ENCODE measurements around the gene PLA1A. TPM values are rescaled to one million over a fixed set of nuclear protein-coding genes. Genes with fewer than 3 reads are reported as not detected.
"Not testable (repeated sequence)": the region's sequence is repeated elsewhere in the genome, so short reads cannot be mapped to it uniquely, and the experiment has no call there.

Gene PLA1A, protein sequence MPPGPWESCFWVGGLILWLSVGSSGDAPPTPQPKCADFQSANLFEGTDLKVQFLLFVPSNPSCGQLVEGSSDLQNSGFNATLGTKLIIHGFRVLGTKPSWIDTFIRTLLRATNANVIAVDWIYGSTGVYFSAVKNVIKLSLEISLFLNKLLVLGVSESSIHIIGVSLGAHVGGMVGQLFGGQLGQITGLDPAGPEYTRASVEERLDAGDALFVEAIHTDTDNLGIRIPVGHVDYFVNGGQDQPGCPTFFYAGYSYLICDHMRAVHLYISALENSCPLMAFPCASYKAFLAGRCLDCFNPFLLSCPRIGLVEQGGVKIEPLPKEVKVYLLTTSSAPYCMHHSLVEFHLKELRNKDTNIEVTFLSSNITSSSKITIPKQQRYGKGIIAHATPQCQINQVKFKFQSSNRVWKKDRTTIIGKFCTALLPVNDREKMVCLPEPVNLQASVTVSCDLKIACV
- 1.6 TPM for total RNA-seq

DNA sequence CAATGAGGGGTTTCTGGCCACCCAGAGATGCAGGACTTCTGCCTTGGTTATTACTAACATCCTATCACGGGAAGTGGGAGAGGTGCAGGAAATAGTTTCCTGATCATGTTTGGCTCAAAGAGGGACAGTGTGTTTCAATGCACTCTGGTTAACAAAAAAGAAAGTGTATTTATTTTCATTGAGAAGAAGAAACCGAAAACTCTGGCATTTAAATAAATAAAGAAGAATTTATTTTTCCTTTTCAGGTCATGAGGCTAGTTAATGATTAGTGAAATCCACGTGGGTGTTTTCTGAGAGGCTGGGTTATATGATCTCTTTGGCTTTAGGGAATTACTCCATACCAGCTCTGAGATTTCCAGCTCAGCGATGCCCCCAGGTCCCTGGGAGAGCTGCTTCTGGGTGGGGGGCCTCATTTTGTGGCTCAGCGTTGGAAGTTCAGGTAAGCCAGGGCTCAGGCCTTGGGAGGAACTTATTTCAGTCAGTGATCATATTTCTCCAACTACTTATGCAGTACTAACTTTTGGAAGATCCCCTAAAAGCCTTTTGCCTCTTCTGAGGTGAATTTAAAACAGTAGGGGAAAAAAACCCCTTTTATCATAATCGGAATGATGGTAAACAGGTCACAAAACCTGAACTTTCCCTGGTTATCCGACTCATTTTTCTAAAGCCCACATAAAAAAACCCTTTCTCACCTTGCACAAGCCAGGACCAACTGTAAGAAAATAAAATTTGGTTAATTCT is at the start of gene PLA1A:
PLA1A (plus strand) TSS at position 338 of the 741 bp plus-strand sequence; CDS start at position 367, 29 bp downstream.
- DNase-seq (ENCODE audit: low spot score), result no peak

DNA sequence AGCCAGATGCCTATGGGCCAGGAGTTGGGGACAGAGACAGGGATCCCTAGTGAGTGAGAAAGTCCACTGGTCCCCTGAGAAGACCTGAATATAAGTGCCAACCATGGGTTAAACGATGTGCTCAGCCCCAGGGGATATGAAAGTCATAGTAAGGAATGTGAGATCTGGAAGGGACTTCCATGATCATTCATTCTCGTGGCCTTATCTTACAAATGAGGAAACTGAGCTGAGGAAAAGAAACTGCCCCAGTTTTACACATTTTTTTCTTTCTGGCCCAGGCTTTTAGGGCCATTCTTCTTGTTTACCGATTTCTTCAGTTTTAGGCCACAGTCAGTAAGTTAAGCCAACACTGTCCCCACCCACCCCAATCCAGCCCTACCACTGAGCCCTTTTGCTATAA is 49.3 kb upstream of the PLA1A start:
- no peak for DNase-seq (ENCODE audit: low spot score)

DNA sequence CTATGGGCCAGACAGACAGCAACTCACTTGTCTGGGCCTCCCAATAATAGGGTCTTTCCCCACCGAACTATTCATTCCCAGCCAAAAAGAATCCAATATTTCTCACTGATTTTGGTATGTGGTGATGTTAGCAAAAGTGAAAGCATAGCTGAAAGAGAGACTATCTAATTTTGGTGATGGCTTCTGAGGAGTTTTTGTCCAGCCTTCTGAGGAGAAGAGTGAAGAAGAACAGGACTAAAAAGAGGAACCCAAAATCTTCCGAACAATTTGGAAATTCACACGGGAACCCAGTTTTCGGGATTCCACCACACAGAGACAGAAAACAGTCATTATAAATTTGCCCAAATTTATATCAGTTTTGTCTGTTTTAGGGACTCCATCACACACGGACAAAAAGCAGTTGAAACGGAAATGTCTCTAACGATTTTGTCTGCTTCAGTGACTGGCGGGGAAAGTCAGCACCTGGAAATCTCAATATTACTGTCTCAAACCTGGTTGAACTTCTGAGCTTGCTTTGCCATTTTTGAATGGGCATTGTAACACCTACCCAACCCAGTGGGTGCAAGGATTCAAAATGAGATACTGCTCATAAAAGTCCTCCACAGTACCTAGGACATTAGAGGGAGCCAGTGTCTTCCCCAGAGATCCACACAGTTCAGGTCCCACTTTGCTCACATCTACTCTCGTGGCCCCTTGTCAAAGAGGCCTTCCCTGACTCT is 47.3 kb upstream of the PLA1A start:
- DNase-seq (ENCODE audit: low spot score), result no peak

DNA sequence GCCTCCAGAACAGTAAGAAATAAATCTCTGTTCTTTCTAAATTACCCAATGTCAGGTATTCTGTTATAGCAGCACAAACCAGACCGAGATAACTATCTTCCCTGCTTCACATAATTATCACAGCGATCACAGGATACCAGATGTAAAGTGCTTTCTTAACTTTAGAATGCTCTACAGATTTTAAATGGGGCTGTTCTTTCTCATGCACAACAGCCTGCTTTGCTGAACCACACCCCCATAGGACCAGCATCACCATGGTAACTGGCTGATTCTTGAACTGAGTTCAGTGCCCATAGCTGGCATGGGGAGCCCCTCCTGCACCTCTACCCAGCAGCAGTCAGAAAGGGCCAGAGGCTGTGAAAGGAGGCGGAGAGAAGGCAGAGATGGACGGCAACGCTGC is 46.1 kb upstream of the PLA1A start:
- no peak for DNase-seq (ENCODE audit: low spot score)

DNA sequence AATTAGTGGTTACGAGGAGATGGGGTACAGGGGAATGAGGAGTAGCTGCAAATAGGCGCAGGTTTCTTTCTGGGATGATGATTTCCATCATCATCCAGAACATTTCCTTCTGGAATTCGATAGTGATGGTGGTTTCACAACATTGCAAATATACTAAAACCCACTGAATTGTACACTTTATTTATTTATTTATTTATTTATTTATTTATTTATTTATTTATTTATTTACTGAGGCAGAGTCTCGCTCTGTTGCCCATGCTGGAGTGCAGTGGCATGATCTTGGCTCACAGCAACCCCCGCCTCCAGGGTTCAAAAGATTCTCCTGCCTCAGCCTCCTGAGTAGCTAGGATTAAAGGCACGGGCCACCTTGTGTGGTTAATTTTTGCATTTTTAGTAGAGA is 44.8 kb upstream of the PLA1A start:
- not testable (repeated sequence) for DNase-seq (ENCODE audit: low spot score)

DNA sequence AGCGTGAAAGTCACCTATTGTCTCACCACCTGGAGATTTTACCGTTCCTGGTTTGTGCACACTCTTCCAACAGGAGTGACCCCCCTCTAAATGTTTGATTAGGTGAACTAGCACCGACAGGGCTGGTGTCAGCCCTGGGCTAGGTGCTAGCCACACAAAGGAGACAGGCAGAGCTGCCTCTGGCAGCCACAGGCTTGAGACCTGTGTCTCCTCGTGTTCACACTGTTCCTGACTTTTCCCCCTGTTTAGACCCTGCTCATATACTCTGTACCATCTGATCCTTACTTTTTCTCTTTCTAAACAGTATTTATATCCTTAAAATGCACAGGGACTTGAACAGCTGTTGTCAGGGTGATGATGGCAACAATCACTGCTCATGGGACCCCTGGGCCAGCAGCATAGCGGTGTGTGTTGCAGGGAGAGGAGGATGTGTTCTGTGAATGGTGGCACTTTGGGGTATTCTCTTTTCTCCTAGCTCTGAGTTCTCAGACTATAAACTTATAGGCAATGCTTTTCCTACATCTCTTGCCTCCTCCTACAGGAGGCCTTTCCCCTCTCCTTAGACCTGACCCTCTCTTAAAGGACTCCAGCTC is 43.8 kb upstream of the PLA1A start:
- no peak for DNase-seq (ENCODE audit: low spot score)

DNA sequence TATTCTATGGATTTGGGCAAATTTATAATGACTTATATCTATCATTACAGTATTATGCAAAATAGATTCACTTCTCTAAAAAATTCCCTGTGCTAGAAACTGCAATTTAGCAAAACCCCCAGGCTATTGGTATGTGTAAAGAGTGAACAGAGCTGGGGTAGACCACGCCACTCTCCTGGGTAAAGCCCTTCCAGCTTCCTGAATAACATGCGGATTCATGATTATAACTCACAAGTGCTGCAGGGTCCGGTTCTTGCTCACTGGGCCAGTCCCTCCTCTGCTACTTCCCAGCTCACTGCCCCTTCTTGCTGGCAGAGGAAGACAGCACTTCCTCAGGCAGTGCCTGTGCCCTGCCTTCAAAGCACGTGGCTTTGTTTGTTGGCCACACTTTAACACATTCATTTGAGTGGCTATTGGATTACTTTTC is 42.4 kb upstream of the PLA1A start:
- no peak for DNase-seq (ENCODE audit: low spot score)

DNA sequence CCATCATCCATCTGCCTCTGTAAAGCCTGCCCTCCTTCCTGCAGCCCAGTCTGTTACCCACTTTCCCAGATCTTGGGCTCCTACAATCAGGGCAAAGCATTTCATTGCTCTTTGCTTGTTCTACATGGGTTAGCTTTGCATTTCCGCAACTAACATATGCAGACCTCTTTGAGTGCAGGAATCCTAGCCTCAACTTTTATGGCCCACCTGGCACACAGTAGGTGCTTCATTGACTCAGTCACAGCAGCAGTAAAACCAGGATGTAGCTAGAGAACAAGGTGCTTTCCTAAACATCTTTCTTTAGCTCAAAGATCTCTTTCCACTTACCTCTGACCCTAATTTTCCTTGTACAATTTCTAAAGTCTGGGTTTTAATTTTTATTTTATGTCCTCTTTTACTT is 41.8 kb upstream of the PLA1A start:
- DNase-seq (ENCODE audit: low spot score), result no peak

DNA sequence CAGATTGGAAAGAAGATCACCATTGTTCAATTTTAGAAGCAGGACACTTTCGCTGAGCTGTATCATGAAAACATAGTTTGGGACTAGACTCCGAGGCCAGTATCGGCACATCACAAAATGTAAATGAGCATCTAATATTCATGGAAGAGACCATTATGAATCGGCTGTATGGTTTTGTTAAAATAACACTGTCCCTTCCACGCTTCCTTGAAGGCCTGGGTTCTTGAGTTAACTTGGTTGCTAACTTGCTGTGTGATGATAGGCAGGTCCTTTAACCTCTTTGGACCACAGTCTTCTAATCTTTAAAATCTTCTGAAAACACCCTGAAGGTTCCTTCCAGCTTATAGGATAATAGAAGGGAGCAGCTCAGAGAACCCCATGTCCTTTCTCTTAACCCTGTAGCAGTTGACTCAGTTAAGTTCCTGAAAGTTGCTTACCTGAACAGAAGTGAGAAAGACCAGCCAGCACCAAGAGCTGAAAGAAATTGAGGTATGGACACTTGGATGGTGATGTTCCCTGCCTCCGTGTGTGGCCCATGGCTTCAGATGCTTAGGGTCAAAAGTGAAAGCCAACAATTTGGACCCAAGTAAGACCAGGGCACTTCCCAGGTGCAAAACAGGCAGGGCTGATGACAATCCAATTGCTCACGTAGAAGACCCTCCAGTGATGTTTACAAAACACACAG is 40.4 kb upstream of the PLA1A start:
- DNase-seq (ENCODE audit: low spot score), result no peak

DNA sequence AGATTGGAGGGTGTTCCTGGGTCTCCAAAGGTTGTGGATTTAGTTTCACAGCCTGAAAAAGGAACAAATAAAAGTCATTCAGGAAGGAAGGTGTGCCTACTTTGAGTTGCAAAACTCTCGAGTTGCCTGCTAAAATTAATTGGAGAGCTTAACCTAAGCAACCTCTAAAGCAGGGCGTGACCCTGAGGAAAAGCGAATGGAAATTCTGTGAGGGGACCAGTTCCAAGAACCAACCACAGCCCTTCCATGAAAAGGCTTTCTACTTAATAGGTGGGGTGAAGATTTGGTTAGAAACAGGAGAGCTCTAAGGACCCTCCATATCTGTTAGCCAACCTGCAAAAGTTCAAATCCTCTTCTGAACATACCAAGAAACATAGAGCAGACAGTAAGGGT is 39.8 kb upstream of the PLA1A start:
- no peak for DNase-seq (ENCODE audit: low spot score)

DNA sequence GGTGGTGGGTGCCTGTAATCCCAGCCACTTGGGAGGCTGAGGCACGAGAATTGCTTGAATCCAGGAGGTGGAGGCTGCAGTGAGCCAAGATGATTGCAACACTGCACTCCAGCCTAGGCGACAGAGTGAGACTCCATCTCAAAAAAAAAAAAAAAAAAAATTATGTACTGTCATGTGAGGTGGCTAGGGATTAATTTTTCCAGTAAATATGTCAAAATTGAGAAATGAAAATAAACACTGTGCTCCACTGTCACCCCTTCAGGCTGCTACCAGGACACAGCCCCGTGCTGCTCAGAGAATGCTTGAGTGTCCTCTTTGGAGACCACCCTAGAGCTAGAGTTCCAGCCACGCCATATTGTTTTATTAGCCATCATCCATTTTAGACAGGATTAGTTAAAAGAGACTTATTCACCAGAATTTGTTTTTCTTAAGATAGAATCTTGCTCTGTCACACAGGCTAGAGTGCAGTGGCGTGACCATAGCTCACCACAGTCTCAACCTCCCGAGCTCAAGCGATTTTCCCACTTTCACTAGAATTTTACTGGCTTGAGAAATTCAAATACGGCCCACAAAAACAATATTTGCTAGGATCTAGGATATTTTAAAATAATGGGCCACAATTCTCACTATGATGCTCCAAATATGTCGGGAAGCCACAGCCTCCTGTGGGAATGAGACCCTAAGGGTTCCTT is 38.9 kb upstream of the PLA1A start:
- DNase-seq (ENCODE audit: low spot score), result no peak

DNA sequence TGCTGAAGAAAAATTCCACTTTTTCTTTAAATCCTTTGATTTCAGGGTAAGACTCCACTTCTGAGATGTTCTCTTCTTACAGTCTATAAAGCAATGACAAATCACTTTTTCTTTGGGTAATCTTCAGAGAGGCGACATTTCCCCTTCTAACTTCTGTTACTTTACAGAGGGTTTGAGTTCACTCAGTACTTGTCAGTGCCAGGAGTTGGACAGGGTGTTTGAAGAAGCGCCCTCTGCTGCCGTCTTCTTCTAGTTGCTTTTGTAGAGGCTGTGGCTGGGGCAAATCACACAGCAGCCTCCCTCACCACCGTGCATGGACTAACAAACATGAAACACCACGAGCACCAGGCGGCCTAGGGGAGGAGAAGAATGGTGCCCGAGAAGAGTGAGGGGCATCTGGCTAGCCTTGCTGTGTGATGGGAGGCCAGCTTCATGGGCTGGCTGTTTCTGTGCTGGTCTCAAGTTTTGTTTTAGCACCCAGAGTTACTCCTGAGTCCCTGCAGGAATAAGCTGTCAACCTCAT is 38.2 kb upstream of the PLA1A start, which contains the start of gene CD80:
CD80 (minus strand) TSS at position 174 of the 523 bp plus-strand sequence. CDS start 1,886 bp downstream, outside the sequence.
- peak; percentile 49 for DNase-seq (ENCODE audit: low spot score)

DNA sequence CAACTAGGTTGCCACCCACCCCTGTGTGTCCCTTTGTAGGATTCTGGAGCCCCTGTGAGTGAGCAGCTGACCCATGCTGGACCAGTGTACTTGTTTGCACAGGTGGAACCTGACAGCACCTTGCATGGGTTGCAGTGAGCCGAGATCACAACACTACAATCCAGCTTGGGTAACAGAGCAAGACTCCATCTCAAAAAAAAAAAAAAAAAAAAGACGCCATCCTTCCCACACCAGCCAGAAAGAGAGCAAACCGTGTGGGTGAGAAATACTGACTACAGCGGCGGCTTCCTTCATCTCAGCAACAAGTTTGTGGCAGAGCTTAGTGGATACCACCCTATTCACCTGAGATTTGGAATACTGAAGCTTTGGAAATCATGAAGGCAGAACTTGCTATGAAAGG is 37.5 kb upstream of the PLA1A start:
- no peak for DNase-seq (ENCODE audit: low spot score)

DNA sequence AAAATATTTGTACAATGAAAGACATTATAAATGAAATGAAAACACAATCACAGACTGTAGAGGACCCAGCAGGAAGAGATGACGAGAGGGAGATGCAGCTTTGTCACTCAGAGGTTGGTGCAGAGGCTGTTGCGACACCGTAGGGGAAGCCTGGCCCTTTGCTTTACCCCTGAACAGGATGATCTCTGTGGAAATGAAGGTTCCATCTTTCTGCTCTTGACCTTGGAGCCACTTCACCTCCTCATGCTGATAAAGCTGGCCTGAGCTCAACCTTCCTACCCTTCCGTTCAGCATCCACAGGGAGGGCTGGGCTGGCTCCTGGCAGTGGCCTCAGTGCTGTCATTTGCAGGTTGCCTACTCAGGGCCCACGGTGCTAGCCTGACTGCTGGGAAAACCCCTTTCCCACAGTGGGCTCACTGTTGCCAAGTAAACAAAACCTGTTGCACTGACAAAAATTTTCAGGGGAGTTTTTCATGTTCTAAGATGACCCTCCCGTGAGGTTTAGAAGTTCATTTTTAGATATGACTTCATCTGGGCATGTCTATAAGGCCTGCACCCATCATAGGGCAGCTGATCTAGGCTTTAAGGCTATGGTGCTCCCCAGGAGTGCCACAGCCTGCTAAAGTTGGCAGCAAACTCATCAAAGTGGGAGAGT is 35.3 kb upstream of the PLA1A start:
- DNase-seq (ENCODE audit: low spot score), result no peak

DNA sequence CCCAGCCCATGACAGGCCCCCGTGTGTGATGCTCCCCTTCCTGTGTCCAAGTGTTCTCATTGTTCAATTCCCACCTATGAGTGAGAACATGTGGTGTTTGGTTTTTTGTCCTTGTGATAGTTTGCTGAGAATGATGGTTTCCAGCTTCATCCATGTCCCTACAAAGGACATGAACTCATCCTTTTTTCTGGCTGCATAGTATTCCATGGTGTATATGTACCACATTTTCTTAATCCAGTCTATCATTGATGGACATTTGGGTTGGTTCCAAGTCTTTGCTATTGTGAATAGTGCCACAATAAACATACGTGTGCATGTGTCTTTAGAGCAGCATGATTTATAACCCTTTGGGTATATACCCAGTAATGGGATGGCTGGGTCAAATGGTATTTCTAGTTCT is 34.4 kb upstream of the PLA1A start:
- not testable (repeated sequence) for DNase-seq (ENCODE audit: low spot score)

DNA sequence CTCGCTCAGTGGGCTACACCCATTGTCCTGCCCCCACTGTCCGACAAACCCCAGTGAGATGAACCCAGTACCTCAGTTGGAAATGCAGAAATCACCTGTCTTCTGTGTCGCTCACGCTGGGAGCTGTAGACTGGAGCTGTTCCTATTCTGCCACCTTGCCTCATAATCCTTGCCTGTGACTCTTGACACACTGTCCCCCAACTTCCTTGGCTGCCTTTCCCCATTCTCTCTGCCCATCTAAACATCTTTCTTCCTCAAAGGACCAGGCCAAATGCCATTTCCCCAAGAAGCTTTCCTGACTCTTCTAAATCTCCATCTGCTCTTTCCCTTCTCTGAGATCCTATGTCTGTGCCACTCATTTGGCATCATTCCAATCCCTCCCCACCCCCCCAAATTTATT is 28.5 kb upstream of the PLA1A start:
- no peak for DNase-seq (ENCODE audit: low spot score)

DNA sequence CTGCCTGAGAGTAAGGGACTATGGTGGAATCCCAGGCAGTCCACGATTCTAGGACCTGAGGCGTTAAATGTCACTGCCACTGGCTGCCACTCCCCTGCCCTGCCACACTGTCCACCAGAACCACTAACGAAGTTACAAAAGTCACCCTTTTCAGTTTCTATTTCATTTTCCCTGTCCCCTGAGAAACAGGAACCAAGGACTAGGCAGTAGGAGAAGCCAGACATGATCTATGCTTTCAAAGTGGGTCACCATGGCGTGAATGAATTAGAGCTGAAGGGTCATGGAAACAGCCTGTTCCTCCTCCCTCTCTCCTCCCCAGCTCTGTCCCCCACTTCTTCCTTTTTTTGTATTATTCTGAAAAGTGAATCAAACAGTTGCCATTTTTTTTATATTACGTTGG is 27.5 kb upstream of the PLA1A start:
- no peak for DNase-seq (ENCODE audit: low spot score)

DNA sequence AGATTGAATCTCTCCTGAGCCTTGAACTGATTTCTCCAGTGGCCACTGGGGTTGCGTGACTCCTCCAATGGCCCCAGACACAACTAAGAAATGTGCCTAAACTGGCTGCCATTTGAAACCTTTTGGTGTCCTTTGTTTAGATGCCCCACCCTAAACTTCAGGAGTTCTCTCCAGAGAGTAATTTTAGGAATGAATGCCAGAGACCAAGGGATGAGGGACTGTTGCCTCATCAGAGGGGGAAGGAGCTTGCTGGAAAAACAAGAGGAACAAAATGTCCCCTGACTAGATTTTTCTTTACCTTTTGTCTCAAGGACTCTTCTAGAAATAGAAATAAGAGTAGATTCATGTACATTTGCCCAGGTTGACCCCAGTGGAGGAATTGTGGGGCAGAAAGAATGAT is 26.5 kb upstream of the PLA1A start:
- DNase-seq (ENCODE audit: low spot score), result no peak

DNA sequence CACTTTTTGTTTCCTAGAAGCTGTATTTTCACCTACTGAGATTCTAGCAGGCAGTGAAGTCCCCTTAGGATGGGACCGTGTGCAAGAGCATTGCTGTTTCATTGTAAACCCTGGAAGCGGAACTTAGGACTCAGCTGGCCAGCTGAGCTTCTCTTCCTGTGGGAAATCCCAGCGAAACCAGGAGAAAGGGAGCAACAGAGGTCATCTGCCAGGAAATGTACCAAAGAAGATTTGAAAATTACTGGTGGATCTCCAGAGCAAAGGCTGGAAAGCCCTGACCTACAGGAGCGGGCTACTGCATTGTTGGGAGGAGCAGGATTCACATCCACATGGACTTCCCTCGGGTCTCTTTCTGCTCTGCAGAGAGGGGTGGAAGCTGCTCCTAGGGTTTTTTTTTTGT is 26.0 kb upstream of the PLA1A start:
- DNase-seq (ENCODE audit: low spot score), result no peak

DNA sequence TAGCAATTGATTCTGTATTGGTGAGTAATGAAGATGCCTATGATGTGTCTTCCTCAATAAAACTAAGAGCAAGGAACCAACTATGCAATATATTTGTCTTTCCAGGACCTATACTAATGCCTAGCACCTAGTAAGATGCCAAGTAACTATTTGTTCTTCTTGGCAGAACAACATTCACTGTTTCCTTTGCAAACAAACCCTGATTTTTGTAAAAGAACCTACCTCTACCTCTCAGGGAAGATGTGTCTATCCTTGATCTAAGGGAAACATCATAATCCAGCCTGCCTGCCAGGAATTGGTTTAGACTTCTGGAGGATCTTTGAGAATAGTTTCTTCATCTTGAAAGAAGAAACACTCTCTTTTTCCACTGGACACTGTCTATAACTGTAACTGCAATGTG is 22.2 kb upstream of the PLA1A start:
- no peak for DNase-seq (ENCODE audit: low spot score)

Data from ureter (tissue), 1 donor.